Sigmoid colon (tissue), 7 donors: Measurements from ENCODE around the gene C1R. TPM values are rescaled to one million over a fixed set of nuclear protein-coding genes. Genes with fewer than 3 reads are reported as not detected.

Source experiments
- DNase-seq: peaks from one replicate; pipeline ENCODE4 v3.0.0-alpha.2; 2019
- H3K27ac ChIP-seq, 4 donors: fragments of 200-600 bp; sonication (generic); one replicate each; pipeline ENCODE4 v1.5.1; 2016 to 2019; ENCODE audit warnings: mild to moderate bottlenecking in 1 of 4
- H3K27me3 ChIP-seq, 3 donors: fragments of 200-600 bp; sonication (generic); one replicate each; pipeline ENCODE4 v1.5.1; 2019; ENCODE audit warnings: mild to moderate bottlenecking in 1 of 3
- H3K36me3 ChIP-seq, 4 donors: fragments of 200-600 bp; sonication (generic); one replicate each; pipeline ENCODE4 v1.5.1; 2016 to 2019
- H3K4me1 ChIP-seq, 4 donors: fragments of 200-600 bp; sonication (generic); one replicate each; pipeline ENCODE4 v1.5.1; 2017 to 2019
- H3K4me3 ChIP-seq, 4 donors: fragments of 200-600 bp; sonication (generic); one replicate each; pipeline ENCODE4 v1.5.1; 2017 to 2019; ENCODE audit warnings: mild to moderate bottlenecking in 2 of 4, moderate library complexity in 1 of 4
- H3K9me3 ChIP-seq, 4 donors: fragments of 200-600 bp in 3 of 4; sonication (generic) in 3 of 4; one replicate each; pipeline versions ENCODE4 v1.5.1 to v1.6.1; 2013 to 2019
- CTCF ChIP-seq, 4 experiments: fragments of 450-650 bp in 3 of 4; fragments of 200-600 bp in 1 of 4; IDR thresholded peaks; one replicate each; pipeline ENCODE4 v1.5.1; 2016 to 2019; ENCODE audit warnings: antibody characterized with exemption in 4 of 4, mild to moderate bottlenecking in 3 of 4, moderate library complexity in 2 of 4
- EP300 ChIP-seq, 4 donors: sonication (generic); formaldehyde crosslinking; IDR thresholded peaks; one replicate each; pipeline ENCODE4 v1.6.1; 2017; ENCODE audit warnings: antibody characterized with exemption in 4 of 4
- POLR2A ChIP-seq, 2 donors: fragments of 450-650 bp; IDR thresholded peaks; one replicate each; pipeline ENCODE4 v1.6.1; 2016; ENCODE audit warnings: antibody characterized with exemption in 2 of 2, mild to moderate bottlenecking in 2 of 2, moderate library complexity in 2 of 2
- POLR2AphosphoS5 ChIP-seq, 4 donors: sonication (generic); formaldehyde crosslinking; IDR thresholded peaks; one replicate each; pipeline ENCODE4 v1.6.1; 2017; ENCODE audit warnings: antibody characterized with exemption in 4 of 4
- WGBS, 2 donors: extraction: QIAGEN DNeasy Blood & Tissue Kit; methylation state at CpG; one replicate each; pipeline ENCODE4 v1.1.7; 2013; 5-methylcytosine and 5-hydroxymethylcytosine counted together
- intact Hi-C: fragments of 100-400 bp; cut with DNase I; formaldehyde crosslinking; loops from one replicate; pipeline ENCODE4 v1.15.1; 2023
- polyA plus RNA-seq, 3 donors: library from polyadenylated mRNA; stranded (reverse); fragments of 200-250 nt; gene quantifications; one replicate each; pipeline ENCODE4 v1.2.3, GENCODE V29; 2013
- total RNA-seq, 4 donors: library from RNA; depleted of rRNA; stranded (reverse); fragments of >200 nt; gene quantifications; one replicate each; pipeline ENCODE4 v1.1.0, GENCODE V29; 2016
- donor health status: healthy with polysubstance abuse.
- donor health status: Bipolar disorder and iron deficiency.
- donor health status: healthy.

Gene C1R
- total and polyA plus RNA-seq, 7 donors: 23.8 to 493 (median 328) TPM

GRCh38 chr12:7081037-7081436, 11.2 kb downstream of the C1R start:
- DNase-seq: no peak
- TF ChIP-seq CTCF (IDR thresholded peaks at IDR 0.05) (no peak), POLR2AphosphoS5 (IDR thresholded peaks at IDR 0.05) (no peak), EP300 (IDR thresholded peaks at IDR 0.05) (no peak)
- H3K4me3 ChIP-seq: no peak overlapping the region
- no peaks in the 10 kb centered on the region for H3K9me3 ChIP-seq
- H3K4me1 ChIP-seq: peaks cover 0 to 20% (median 16%) of the 10 kb centered on the region in 4 donors
- peak overlapping the region in 2 of 4 donors; percentile 85 to 86 for H3K27ac ChIP-seq
- H3K36me3 ChIP-seq: peaks cover 18 to 50% (median 40%) of the 10 kb centered on the region in 4 donors
- intact Hi-C loops: no loop called here
- 63 to 86% methylated on average over 14 of the region's 14 CpGs for WGBS, 2 donors
- no peaks in the 10 kb centered on the region for H3K27me3 ChIP-seq

- H3K9me3 ChIP-seq: no peaks in the 10 kb centered on the region
- peak overlapping the region; percentile 63 to 86 (median 84) for H3K27ac ChIP-seq
- H3K4me3 ChIP-seq: no peak overlapping the region
- no peaks in the 10 kb centered on the region for H3K27me3 ChIP-seq
- H3K4me1 ChIP-seq: peaks cover 0 to 20% (median 16%) of the 10 kb centered on the region in 4 donors
- intact Hi-C loops: no loop called here
- DNase-seq: no peak
- peaks cover 14 to 39% (median 28%) of the 10 kb centered on the region in 4 donors for H3K36me3 ChIP-seq
- TF ChIP-seq EP300 (IDR thresholded peaks at IDR 0.05) (no peak), CTCF (IDR thresholded peaks at IDR 0.05) (no peak), POLR2A (IDR thresholded peaks at IDR 0.05) (no peak), POLR2AphosphoS5 (IDR thresholded peaks at IDR 0.05) (no peak)
Observed at GRCh38 chr12:7079826-7080125, 12.5 kb downstream of the C1R start.

- H3K36me3 ChIP-seq: peaks cover 11 to 32% (median 22%) of the 10 kb centered on the region in 4 donors
- intact Hi-C loops: no loop called here
- WGBS, 2 donors: 28 to 71% methylated on average over 4 of the region's 4 CpGs
- no peaks in the 10 kb centered on the region for H3K9me3 ChIP-seq
- H3K27me3 ChIP-seq: no peaks in the 10 kb centered on the region
- no peak for DNase-seq
- peak overlapping the region in 1 of 4 donors; percentile 84 for H3K27ac ChIP-seq
- TF ChIP-seq CTCF (IDR thresholded peaks at IDR 0.05) (no peak), POLR2AphosphoS5 (IDR thresholded peaks at IDR 0.05) (no peak), POLR2A (IDR thresholded peaks at IDR 0.05) (no peak), EP300 (IDR thresholded peaks at IDR 0.05) (no peak)
- H3K4me1 ChIP-seq: peaks cover 0 to 20% (median 16%) of the 10 kb centered on the region in 4 donors
- no peak overlapping the region for H3K4me3 ChIP-seq
Observed at GRCh38 chr12:7078163-7078562, 14.1 kb downstream of the C1R start.

GRCh38 chr12:7076493-7076892, 15.8 kb downstream of the C1R start:
- 94% methylated on average over 4 of the region's 4 CpGs for WGBS, 2 donors
- Histone ChIP-seq H3K36me3 (peaks cover 5 to 15% (median 10%) of the 10 kb centered on the region in 4 donors), H3K4me3 (no peak overlapping the region), H3K9me3 (no peaks in the 10 kb centered on the region), H3K4me1 (peaks cover 0 to 20% (median 16%) of the 10 kb centered on the region in 4 donors), H3K27ac (no peak overlapping the region), H3K27me3 (no peaks in the 10 kb centered on the region)
- DNase-seq: no peak
- no peak for TF ChIP-seq EP300 (IDR thresholded peaks at IDR 0.05)
- no peak for TF ChIP-seq POLR2A (IDR thresholded peaks at IDR 0.05)
- intact Hi-C loops: no loop called here

- 70 to 73% methylated on average over 3 of the region's 3 CpGs for WGBS, 2 donors
- DNase-seq: no peak
- peaks cover 0 to 20% (median 16%) of the 10 kb centered on the region in 4 donors for H3K4me1 ChIP-seq
- no peak for TF ChIP-seq CTCF (IDR thresholded peaks at IDR 0.05)
- no peak for TF ChIP-seq POLR2A (IDR thresholded peaks at IDR 0.05)
- no peak for TF ChIP-seq EP300 (IDR thresholded peaks at IDR 0.05)
- no peak for TF ChIP-seq POLR2AphosphoS5 (IDR thresholded peaks at IDR 0.05)
- H3K36me3 ChIP-seq: peaks cover 4 to 11% (median 6%) of the 10 kb centered on the region in 4 donors
- no peaks in the 10 kb centered on the region for H3K27me3 ChIP-seq
- H3K4me3 ChIP-seq: no peak overlapping the region
- intact Hi-C loops: no loop called here
- H3K27ac ChIP-seq: no peak overlapping the region
- no peaks in the 10 kb centered on the region for H3K9me3 ChIP-seq
Observed at GRCh38 chr12:7075939-7076338, 16.3 kb downstream of the C1R start.
